Measurements from ENCODE around the gene UBE2J2. TPM values are rescaled to one million over a fixed set of nuclear protein-coding genes. Genes with fewer than 3 reads are reported as not detected.

UBE2J2 gene
- total RNA-seq, 1 donor from 2014 or later: 30.0 TPM

DNA sequence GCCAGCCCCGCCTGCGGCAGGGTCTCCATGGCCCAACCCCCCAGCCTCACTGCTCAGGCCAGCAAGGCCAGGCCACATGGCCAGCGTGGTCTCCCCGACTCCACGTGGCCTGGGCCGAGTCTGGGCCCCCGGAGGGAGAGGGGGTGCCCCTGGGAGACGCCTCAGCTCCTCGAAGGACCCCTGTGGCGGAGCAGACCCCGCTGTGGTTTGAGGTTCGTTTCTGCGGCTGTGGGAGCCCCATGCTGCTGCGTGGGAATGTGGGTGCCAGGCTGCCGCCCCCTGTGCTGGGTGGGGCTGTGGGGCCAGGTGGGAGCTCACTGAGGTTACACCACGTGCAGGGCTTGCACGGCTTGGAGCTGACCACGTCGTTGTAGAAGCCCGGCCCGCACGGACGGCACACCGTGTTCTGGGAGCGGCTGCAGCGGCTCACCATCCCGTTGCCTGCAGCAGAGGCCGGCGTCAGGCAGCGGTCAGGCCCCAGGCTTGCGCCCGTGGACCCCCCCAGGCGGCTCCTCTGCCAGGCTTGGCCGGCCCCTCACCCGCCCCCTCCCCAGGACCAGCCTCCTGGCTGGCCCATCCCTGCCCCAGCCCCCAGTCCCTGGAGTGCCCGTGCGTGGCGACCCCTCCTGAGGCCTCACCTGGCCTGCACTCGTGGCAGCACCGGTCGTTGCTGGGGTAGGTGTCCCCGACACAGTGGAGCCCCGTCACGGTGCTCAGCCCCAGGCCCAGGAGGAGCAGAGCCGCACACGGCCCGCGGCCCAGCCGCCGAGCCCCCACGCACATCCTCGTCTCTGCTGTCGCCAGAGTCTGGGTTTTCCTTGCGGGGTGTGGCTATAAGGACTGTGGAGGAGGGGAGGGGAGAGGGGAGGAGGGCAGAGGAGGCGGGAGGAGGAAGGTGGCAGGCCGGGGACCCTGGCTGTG lies 60.0 kb downstream of the UBE2J2 start, which contains the start of gene TNFRSF4:
Gene TNFRSF4 (minus strand): TSS at position 809 of the 921 bp plus-strand sequence. CDS start 26 bp downstream, at position 783.
- DNase-seq (ENCODE audit: low read depth in 2 of 2): no peak

DNA sequence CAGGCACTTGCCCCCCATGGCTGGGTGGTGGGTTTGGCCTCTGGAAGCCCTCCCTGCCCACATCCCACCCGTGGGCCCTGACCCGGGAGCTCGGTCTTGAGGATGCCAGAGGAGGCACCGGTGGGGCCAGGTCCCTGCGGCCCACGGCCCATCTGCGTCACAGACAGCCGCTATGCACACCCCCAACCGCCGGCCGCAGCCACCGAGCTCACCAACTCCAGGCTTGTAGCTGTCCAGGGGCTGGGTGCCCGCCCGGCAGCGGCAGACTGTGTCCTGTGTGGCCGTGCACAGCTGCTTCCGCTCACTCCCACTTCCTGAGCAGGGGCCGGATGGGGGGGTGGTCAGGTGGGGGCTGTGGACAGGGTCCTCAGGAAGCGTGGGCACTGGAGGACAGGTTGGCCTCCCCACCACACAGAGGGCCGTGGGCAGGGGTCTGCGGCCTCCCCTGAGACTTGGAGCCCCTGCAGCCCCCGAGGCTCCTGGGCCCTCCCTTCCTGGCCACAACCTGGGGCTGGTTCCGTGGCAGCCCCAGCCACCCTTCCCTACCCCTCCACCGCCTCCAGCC lies 60.8 kb downstream of the UBE2J2 start:
- DNase-seq (ENCODE audit: low read depth in 2 of 2): peak; percentile 67 to 86

DNA sequence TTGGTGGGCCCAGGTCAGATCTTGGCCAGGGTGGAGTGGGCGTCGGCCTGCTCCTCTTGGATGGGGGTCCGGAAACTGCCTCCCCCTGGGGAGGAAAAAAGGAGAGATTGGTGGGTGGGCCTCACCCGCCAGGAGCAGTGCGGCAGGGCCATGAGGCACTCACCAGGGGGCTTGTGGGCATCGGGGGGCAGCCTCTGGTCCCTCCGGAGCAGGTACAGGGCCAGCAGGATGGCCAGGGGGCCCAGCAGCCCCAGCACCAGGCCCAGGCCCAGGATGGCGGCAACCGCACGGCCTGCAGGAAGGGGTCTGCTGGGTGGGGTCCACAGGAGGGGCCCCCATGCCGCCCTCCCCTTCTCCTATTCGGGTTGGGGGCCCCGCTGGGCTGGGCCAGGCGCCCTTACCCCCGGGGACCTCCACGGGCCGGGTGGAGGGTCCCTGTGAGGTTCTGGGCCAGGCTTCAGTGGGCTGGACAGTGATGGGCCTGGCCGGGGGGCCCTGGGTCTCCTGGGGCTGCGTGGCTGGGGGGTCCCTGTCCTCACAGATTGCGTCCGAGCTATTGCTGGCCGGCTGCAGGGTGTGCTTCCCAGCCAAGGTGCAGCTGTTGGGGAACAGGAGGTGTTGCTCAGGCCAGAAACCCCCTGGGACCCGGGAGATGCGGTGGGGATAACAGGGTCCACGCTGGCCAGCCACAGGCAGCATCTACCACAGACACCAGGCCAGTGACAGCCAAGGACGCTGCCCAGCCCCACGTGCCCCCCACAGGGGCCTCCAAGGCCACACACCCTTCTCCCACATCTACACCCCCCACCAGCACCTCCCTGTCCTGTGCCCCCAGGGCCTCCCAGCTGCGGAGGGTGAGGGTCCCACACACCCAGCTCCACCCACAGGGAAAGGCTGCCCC lies 61.9 kb downstream of the UBE2J2 start:
- no peak for DNase-seq (ENCODE audit: low read depth in 2 of 2)

- no peak for DNase-seq (ENCODE audit: low read depth in 2 of 2)
These were observed 62.7 kb downstream of the UBE2J2 start for GRCh38 chr1:1210726-1211540.

GRCh38 chr1:1208713-1209433 lies 64.8 kb downstream of the UBE2J2 start:
- DNase-seq (ENCODE audit: low read depth in 2 of 2): no peak

DNA sequence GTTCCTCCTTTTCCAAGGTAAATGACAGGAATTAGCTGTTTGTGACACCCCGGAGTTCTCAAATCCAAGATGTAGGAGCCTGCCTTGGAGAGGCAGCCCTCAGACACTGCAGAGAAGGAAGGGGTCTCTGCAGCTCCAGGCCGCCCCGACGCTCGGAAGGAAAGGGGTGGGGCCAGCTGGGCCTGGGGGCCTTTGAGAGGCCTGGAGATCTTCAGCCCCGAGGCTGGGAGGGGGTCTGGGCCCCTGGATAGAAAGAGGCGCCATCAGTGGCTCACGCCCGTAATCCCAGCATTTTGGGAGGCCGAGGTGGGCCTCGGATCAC lies 66.1 kb downstream of the UBE2J2 start:
- DNase-seq (ENCODE audit: low read depth in 2 of 2): no peak

DNA sequence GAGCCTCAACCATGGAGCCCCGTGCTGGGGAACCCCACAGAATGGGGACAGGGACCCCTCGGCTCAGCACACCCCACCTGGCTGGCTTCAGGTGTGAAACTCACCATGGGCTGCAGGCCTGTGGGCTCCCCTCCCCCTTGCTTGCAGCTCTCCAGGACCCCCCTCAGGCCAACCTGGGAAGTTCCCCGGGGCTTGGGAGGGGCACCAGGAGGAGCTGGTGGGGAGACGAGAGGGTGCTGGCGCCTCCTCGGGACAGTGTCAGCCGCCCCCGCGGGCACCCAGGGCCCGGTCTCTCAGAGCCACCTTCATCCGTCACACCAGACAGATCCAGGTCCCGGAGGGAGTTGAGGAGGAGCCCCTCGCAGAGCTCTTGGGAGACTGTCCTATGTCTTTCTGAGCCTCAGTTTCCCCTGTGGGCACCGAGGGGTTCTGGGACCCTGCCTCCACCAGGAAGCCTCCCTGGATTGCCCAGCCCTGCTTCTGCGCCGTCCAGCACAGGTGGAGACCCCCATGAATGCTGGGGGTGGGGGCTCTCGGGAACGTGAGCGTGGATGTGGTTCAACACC lies 66.6 kb downstream of the UBE2J2 start:
- DNase-seq (ENCODE audit: low read depth in 2 of 2): no peak

DNA sequence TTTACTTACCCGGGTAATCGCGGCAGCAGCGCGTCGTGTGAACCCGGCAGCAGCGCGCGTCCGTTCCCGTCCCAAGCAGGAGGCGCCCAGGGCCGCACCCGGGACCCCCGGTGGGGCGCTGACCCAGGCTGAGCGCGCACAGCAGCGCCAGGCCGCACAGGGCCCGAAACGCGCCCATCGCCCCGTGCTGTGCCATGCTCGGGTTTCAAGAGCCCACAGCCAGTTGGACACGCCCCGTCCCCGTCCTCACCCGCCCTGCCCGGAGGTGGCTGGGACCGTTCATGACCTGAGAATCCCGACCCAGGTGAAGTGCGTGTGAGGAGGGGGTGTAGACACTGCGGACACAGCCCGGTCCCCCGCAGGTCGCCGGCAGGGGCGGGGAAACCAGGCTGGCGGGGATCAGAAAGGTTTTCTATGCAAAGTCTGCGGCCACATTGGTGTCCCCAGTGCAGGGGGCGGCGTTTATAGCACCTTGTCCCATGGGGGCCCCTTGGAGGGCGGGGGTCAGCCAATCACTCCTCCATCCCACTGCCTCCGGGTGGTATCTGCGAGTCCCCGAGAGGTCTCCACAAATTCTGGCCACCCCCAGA lies 67.2 kb downstream of the UBE2J2 start, which contains the start of gene TNFRSF18:
Gene TNFRSF18 (minus strand): TSS at position 217 of the 590 bp plus-strand sequence. CDS start 21 bp downstream, at position 196.
- DNase-seq (ENCODE audit: low read depth in 2 of 2): no peak

DNA sequence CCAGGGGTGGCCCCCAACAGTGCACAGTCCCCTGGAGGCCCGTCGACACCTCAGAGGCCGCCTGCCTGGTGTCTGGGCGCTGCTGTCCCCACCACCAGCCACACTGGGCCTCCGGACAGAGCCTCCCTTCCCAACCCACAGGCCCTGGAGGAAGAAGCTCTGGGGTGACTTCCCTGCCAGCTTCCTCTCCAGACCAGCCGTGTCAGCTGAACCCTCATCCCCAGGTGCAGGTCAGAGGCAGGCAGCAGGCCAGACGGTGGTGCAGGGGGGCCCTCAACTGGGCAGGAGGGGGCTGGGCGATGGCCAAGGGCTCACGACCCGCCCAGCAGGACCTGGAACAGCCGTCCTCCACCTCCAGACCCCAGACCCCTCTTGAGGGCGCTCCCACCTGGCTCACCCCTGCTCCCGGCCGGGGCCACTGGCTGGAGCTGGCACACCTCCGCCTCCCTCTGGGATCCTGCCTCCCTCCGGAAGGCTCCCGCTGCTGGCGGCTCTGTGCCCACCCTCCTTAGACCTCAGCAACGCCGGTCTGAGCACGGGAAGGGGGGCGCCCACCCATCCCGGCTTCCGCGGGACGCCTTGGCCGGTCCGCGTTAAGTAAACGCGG lies 67.8 kb downstream of the UBE2J2 start:
- DNase-seq (ENCODE audit: low read depth in 2 of 2): no peak

DNA sequence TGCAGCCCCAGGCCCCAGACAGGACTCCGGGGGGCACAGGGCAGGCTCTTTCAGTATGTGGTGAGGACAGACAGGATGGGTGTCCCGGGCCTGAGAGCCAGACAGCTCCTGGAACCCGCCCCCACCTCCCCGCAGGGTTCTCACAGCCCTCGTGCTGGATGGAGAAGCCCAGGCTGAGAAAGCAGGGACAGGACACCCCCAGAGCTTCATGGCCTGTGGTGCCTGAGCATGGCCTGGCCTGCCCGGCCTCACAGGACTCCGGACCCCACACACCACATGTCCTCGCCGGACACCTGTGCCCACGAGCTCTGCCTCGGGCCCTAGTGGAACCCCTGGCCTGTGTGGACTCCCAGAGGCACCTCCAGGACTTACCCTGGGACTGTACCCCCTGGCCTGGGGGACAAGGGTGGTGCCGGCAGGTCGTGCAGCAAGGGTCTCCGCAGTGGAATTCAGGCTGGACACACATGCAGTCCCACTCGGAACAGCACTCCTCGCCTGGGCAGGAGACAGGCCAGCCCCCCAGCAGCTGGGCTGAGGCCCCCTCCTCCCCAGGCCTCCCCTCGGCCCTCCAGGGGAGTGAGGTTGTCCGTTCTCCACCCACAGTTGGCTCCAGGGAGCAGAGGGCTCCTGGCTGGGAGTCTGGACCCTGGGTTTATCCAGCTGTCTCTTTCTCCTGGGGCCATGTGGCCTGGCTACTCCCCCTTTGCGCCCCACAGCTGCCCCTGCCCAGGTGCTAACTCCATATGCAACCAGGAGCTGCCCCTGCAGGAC lies 68.5 kb downstream of the UBE2J2 start:
- DNase-seq (ENCODE audit: low read depth in 2 of 2): no peak

DNA sequence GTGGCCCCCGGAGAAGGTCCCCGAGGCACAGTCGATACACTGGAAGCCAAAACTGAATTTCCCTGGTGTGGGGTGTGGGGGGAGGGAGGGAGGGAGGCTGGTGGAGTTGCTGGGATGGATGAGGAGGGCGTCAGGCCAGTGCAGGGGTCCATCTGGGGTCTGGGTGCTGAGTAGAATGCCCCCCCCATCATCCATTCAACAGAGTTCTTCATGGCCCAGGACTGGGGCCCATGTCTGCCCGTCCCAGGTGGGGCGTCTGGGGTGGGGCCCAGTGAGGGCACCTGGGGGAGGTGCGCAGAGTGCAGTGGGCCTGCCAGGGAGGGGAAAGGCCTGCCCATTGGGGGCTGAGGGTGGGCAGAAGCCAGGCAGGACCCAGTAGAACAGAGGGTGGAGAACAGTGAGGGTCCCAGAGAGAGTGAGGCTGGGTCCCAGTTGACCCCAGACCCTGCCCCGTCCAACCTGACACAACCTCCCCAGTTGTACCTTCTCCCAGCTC lies 69.2 kb downstream of the UBE2J2 start:
- no peak for DNase-seq (ENCODE audit: low read depth in 2 of 2)

Other genes starting within 250 kb of the UBE2J2 start
- gene RNF223, start 199.5 kb downstream of the UBE2J2 start, total RNA-seq: under 0.01 TPM in 1 of 2 replicates, not detected in the other
- 5.0 and 9.1 TPM in 2 replicates for gene C1orf159, start 157.8 kb downstream of the UBE2J2 start, total RNA-seq
- not detected in 2 replicates for gene TTLL10, start 100.0 kb downstream of the UBE2J2 start, total RNA-seq
- gene TNFRSF18, start 67.3 kb downstream of the UBE2J2 start, total RNA-seq: 0.26 and 0.51 TPM in 2 replicates
- 1.5 and 3.7 TPM in 2 replicates for gene TNFRSF4, start 59.7 kb downstream of the UBE2J2 start, total RNA-seq
- gene SDF4, start 41.9 kb downstream of the UBE2J2 start, total RNA-seq: 70.0 and 104 TPM in 2 replicates
- gene B3GALT6, start 41.6 kb downstream of the UBE2J2 start, total RNA-seq: 16.8 and 32.7 TPM in 2 replicates
- gene C1QTNF12, start 27.1 kb downstream of the UBE2J2 start, total RNA-seq: 0.25 and 0.51 TPM in 2 replicates
- gene SCNN1D, start 6.6 kb upstream of the UBE2J2 start, total RNA-seq: 0.13 and 0.38 TPM in 2 replicates
- 11.8 and 19.5 TPM in 2 replicates for gene ACAP3, start 34.1 kb upstream of the UBE2J2 start, total RNA-seq
- gene PUSL1, start 34.7 kb upstream of the UBE2J2 start, total RNA-seq: 9.8 and 13.5 TPM in 2 replicates
- 49.6 and 71.7 TPM in 2 replicates for gene INTS11, start 50.8 kb upstream of the UBE2J2 start, total RNA-seq
- gene CPTP, start 50.9 kb upstream of the UBE2J2 start, total RNA-seq: 10.8 and 22.3 TPM in 2 replicates
- gene TAS1R3, start 57.4 kb upstream of the UBE2J2 start, total RNA-seq: under 0.01 and 0.25 TPM in 2 replicates
- 32.6 and 37.2 TPM in 2 replicates for gene DVL1, start 75.6 kb upstream of the UBE2J2 start, total RNA-seq
- 0.25 TPM in 1 of 2 replicates, not detected in the other for gene MXRA8, start 84.7 kb upstream of the UBE2J2 start, total RNA-seq
- gene AURKAIP1, start 101.4 kb upstream of the UBE2J2 start, total RNA-seq: 75.2 and 83.3 TPM in 2 replicates
- gene CCNL2, start 125.5 kb upstream of the UBE2J2 start, total RNA-seq: 44.2 and 73.3 TPM in 2 replicates
- 88.1 and 95.9 TPM in 2 replicates for gene MRPL20, start 133.4 kb upstream of the UBE2J2 start, total RNA-seq
- gene ANKRD65, start 147.4 kb upstream of the UBE2J2 start, total RNA-seq: 0.25 and 0.26 TPM in 2 replicates
- 6.9 and 7.7 TPM in 2 replicates for gene VWA1, start 161.8 kb upstream of the UBE2J2 start, total RNA-seq
- gene ATAD3C, start 175.8 kb upstream of the UBE2J2 start, total RNA-seq: 0.39 and 0.89 TPM in 2 replicates
- gene ATAD3B, start 197.9 kb upstream of the UBE2J2 start, total RNA-seq: 13.3 and 16.6 TPM in 2 replicates
- gene ATAD3A, start 238.3 kb upstream of the UBE2J2 start, total RNA-seq: 25.0 and 27.4 TPM in 2 replicates